GM12875 (cell line): ENCODE data around the gene KIF26B.

ENCODE experiments used
- H3K4me3 ChIP-seq: one replicate; pipeline ENCODE4 v1.5.1; 2011; ENCODE audit warnings: low read depth, low read length, control low read depth
- CTCF ChIP-seq: IDR thresholded peaks from 2 replicates; pipeline ENCODE4 v1.5.1; 2011; ENCODE audit warnings: low read depth, mild to moderate bottlenecking, control low read depth, inconsistent platforms, low read length, moderate library complexity, borderline replicate concordance; ENCODE audit not compliant: insufficient read depth

KIF26B gene

GRCh38 chr1:245434280-245434679, 279.5 kb downstream of the KIF26B start:
- no peak overlapping the region for H3K4me3 ChIP-seq
- no peak for TF ChIP-seq CTCF

- H3K4me3 ChIP-seq, result no peak overlapping the region
Observed at GRCh38 chr1:245436407-245436806, 281.6 kb downstream of the KIF26B start.

GRCh38 chr1:245437369-245438062, 282.7 kb downstream of the KIF26B start:
- no peak overlapping the region for H3K4me3 ChIP-seq

More at GRCh38 chr1:245436407-245436806, 281.6 kb downstream of the KIF26B start:
- TF ChIP-seq CTCF, result no peak

GRCh38 chr1:245440922-245441321, 286.1 kb downstream of the KIF26B start:
- no peak for TF ChIP-seq CTCF
- H3K4me3 ChIP-seq, result no peak overlapping the region

More at GRCh38 chr1:245437369-245438062, 282.7 kb downstream of the KIF26B start:
- TF ChIP-seq CTCF, result no peak

GRCh38 chr1:245441689-245442088, 286.9 kb downstream of the KIF26B start:
- TF ChIP-seq CTCF, result no peak
- H3K4me3 ChIP-seq, result no peak overlapping the region

- TF ChIP-seq CTCF, result no peak
- H3K4me3 ChIP-seq, result no peak overlapping the region
Observed at GRCh38 chr1:245444147-245444828, 289.5 kb downstream of the KIF26B start.

- no peak for TF ChIP-seq CTCF
- H3K4me3 ChIP-seq, result no peak overlapping the region
Observed at GRCh38 chr1:245444945-245445344, 290.2 kb downstream of the KIF26B start.
